CD4-positive, alpha-beta memory T cell (primary cell): ENCODE measurements around the gene RANBP10. TPM values are rescaled to one million over a fixed set of nuclear protein-coding genes. Genes with fewer than 3 reads are reported as not detected.
"Not testable (repeated sequence)": the region's sequence is repeated elsewhere in the genome, so short reads cannot be mapped to it uniquely, and the experiment has no call there.

Source experiments
- CTCF ChIA-PET: fragments of 350-600 bp; sonication (Branson Sonifier 250); formaldehyde crosslinking; loops from one replicate; lab custom pipeline; 2021; ENCODE audit warnings: inconsistent platforms; ENCODE audit not compliant: partially characterized antibody; lab: Charles Lee
- POLR2A ChIA-PET: fragments of 350-600 bp; sonication (Branson Sonifier 250); formaldehyde crosslinking; loops from one replicate; lab custom pipeline; 2021; ENCODE audit not compliant: partially characterized antibody; lab: Charles Lee
- DNase-seq, 5 donors: peaks; one replicate each; pipeline versions ENCODE4 v3.0.0 to v3.0.0-alpha.2; 2020 to 2022; ENCODE audit warnings: mixed read lengths in 1 of 5
- H3K27ac ChIP-seq: one replicate; pipeline ENCODE4 v1.7.0; 2013; ENCODE audit warnings: low read depth, low read length
- H3K27me3 ChIP-seq: 2 replicates; pipeline ENCODE4 v1.7.0; 2013; ENCODE audit warnings: mild to moderate bottlenecking, low read length, moderate library complexity; ENCODE audit not compliant: insufficient read depth
- H3K36me3 ChIP-seq: 2 replicates; pipeline ENCODE4 v1.7.0; 2013; ENCODE audit warnings: mild to moderate bottlenecking, low read length, moderate library complexity; ENCODE audit not compliant: insufficient read depth
- H3K4me1 ChIP-seq: 2 replicates; pipeline ENCODE4 v1.7.0; 2013; ENCODE audit warnings: mild to moderate bottlenecking, low read length, moderate library complexity; ENCODE audit not compliant: insufficient read depth
- H3K4me3 ChIP-seq, 2 donors: one replicate each; pipeline ENCODE4 v1.7.0; 2013; ENCODE audit warnings: low read length in 2 of 2, mild to moderate bottlenecking in 1 of 2
- H3K9me3 ChIP-seq, 2 donors: one replicate each; pipeline ENCODE4 v1.7.0; 2013; ENCODE audit warnings: low read length in 2 of 2, control low read depth in 1 of 2; ENCODE audit not compliant: control insufficient read depth in 1 of 2
- H3K27ac Mint-ChIP-seq, 7 donors: one replicate each; pipeline ENCODE4 v1.8.0; 2020 to 2021; ENCODE audit warnings: mixed read lengths in 7 of 7, mild to moderate bottlenecking in 6 of 7, inconsistent platforms in 3 of 7, moderate library complexity in 3 of 7
- H3K27me3 Mint-ChIP-seq, 2 donors: one replicate each; pipeline ENCODE4 v1.8.0; 2020 to 2021; ENCODE audit warnings: mixed read lengths in 2 of 2
- H3K36me3 Mint-ChIP-seq, 2 donors: one replicate each; pipeline ENCODE4 v1.8.0; 2020 to 2021; ENCODE audit warnings: mixed read lengths in 2 of 2, inconsistent platforms in 1 of 2, mild to moderate bottlenecking in 1 of 2
- H3K4me1 Mint-ChIP-seq, 4 donors: one replicate each; pipeline ENCODE4 v1.8.0; 2020 to 2021; ENCODE audit warnings: mixed read lengths in 4 of 4, mild to moderate bottlenecking in 1 of 4
- H3K4me3 Mint-ChIP-seq, 8 donors: one replicate each; pipeline ENCODE4 v1.8.0; 2020 to 2021; ENCODE audit warnings: mixed read lengths in 8 of 8, mild to moderate bottlenecking in 7 of 8, moderate library complexity in 6 of 8, inconsistent platforms in 3 of 8
- H3K9me3 Mint-ChIP-seq, 8 donors: one replicate each; pipeline ENCODE4 v1.8.0; 2020 to 2021; ENCODE audit warnings: mixed read lengths in 8 of 8, mild to moderate bottlenecking in 5 of 8, inconsistent platforms in 3 of 8, moderate library complexity in 1 of 8
- intact Hi-C: fragments of 100-400 bp; cut with micrococcal nuclease; formaldehyde crosslinking; loops from one replicate; pipeline ENCODE4 v1.15.1; 2023
- polyA plus RNA-seq, 2 donors: library from polyadenylated mRNA; unstranded; fragments of 300-500 nt; fragmentation: Illumina TruSeq; gene quantifications; one replicate each; pipeline ENCODE4 v1.2.3, GENCODE V29; 2021
- total RNA-seq, 2 experiments: library from RNA; stranded (reverse); gene quantifications; one replicate each; pipeline ENCODE4 v1.2.3, GENCODE V29; 2021

RANBP10 gene
- total and polyA plus RNA-seq, 4 experiments from 2014 or later = 7.1 to 27.8 (median 20.1) TPM

DNA sequence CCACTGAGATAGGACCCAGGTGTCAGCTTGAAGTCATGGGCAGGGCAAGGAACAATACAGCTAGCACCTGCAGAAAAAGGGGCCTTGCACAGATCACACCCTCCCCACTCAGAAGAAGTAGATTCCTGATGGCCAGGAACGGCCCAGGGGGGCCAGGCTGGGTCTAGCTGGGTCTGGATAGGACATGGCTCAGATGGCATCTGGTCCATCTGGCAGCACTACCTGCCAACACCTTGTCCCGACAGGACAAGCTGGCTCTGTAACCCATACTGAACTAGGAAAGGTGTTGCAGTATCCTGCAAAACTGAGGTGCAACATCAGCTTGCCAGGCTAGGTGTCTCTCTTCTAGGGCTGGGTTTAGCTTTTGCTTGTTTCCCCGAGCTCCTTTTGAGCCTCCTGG is 48.4 kb downstream of the RANBP10 start:
- POLR2A ChIA-PET = no interaction called here
- no peaks in the 10 kb centered on the region for H3K27me3 ChIP-seq

GRCh38 chr16:67752641-67753040 is 53.7 kb downstream of the RANBP10 start:
- no peaks in the 10 kb centered on the region for H3K36me3 ChIP-seq
- H3K27me3 Mint-ChIP-seq = no peaks in the 10 kb centered on the region
- no peak overlapping the region for H3K4me3 ChIP-seq
- DNase-seq = no peak
- no peaks in the 10 kb centered on the region for H3K27me3 ChIP-seq
- peaks cover 0 to 2% (median under 1%) of the 10 kb centered on the region in 4 donors for H3K4me1 Mint-ChIP-seq
- H3K27ac ChIP-seq = no peak overlapping the region
- POLR2A ChIA-PET = no interaction called here
- peak overlapping the region in 1 of 7 donors; percentile 29 for H3K27ac Mint-ChIP-seq
- H3K4me1 ChIP-seq = no peaks in the 10 kb centered on the region
- H3K4me3 Mint-ChIP-seq = no peak overlapping the region
- peaks cover 4 to 19% of the 10 kb centered on the region in 2 donors for H3K36me3 Mint-ChIP-seq
- no peaks in the 10 kb centered on the region for H3K9me3 Mint-ChIP-seq
- intact Hi-C loops = no loop called here
- CTCF ChIA-PET = no interaction called here
- H3K9me3 ChIP-seq = no peaks in the 10 kb centered on the region

More for the DNA sequence above, 48.4 kb downstream of the RANBP10 start:
- peaks cover 11% of the 10 kb centered on the region for H3K4me1 ChIP-seq
- no peaks in the 10 kb centered on the region for H3K9me3 Mint-ChIP-seq
- H3K27ac ChIP-seq = no peak overlapping the region
- no peak for DNase-seq
- peaks cover 17 to 21% (median 20%) of the 10 kb centered on the region in 4 donors for H3K4me1 Mint-ChIP-seq
- no peak overlapping the region for H3K4me3 Mint-ChIP-seq
- H3K4me3 ChIP-seq = no peak overlapping the region
- no peaks in the 10 kb centered on the region for H3K27me3 Mint-ChIP-seq
- H3K36me3 ChIP-seq = peaks cover 10% of the 10 kb centered on the region
- H3K9me3 ChIP-seq = no peaks in the 10 kb centered on the region
- peaks cover 13 to 35% of the 10 kb centered on the region in 2 donors for H3K36me3 Mint-ChIP-seq
- no peak overlapping the region for H3K27ac Mint-ChIP-seq
- intact Hi-C loops = no loop called here
- CTCF ChIA-PET = no interaction called here

- H3K36me3 Mint-ChIP-seq = peaks cover 4 to 21% of the 10 kb centered on the region in 2 donors
- POLR2A ChIA-PET, H3K36me3 ChIP-seq, H3K27me3 ChIP-seq, H3K4me3 ChIP-seq, H3K27me3 Mint-ChIP-seq, H3K4me3 Mint-ChIP-seq, H3K27ac Mint-ChIP-seq, H3K9me3 ChIP-seq, H3K27ac ChIP-seq, H3K4me1 Mint-ChIP-seq, H3K4me1 ChIP-seq, intact Hi-C loops, H3K9me3 Mint-ChIP-seq, DNase-seq: not testable (repeated sequence)
- CTCF ChIA-PET = interaction anchor here (0.8 to 1.4 kb wide), 3 partner anchors 29 to 79 kb away, joined by 3 to 4 read pairs (median 3); no protein-coding TSS in a partner anchor
Measured at GRCh38 chr16:67751331-67751730, 55.0 kb downstream of the RANBP10 start.

- Mint-ChIP-seq H3K27me3 (no peaks in the 10 kb centered on the region), H3K27ac (peak overlapping the region in 4 of 7 donors; percentile 31 to 86 (median 82)), H3K9me3 (no peaks in the 10 kb centered on the region), H3K36me3 (peaks cover 6 to 19% of the 10 kb centered on the region in 2 donors), H3K4me3 (no peak overlapping the region), H3K4me1 (peaks cover 0 to 3% (median 1%) of the 10 kb centered on the region in 4 donors)
- no peak overlapping the region for H3K27ac ChIP-seq
- ChIA-PET CTCF (interaction anchor here (0.6 kb wide), 1 partner anchor 1407 kb away, joined by 3 read pairs; no protein-coding TSS in a partner anchor), POLR2A (no interaction called here)
- H3K4me3 ChIP-seq = no peak overlapping the region
- H3K36me3 ChIP-seq = no peaks in the 10 kb centered on the region
- no peaks in the 10 kb centered on the region for H3K9me3 ChIP-seq
- DNase-seq = no peak
- no peaks in the 10 kb centered on the region for H3K4me1 ChIP-seq
- intact Hi-C loops = no loop called here
- H3K27me3 ChIP-seq = no peaks in the 10 kb centered on the region
Measured at GRCh38 chr16:67750466-67750865, 55.9 kb downstream of the RANBP10 start.

GRCh38 chr16:67749436-67750078 is 56.8 kb downstream of the RANBP10 start:
- Histone ChIP-seq H3K27ac (no peak overlapping the region), H3K4me3 (no peak overlapping the region), H3K36me3 (peaks cover under 1% of the 10 kb centered on the region), H3K4me1 (no peaks in the 10 kb centered on the region), H3K27me3 (no peaks in the 10 kb centered on the region), H3K9me3 (no peaks in the 10 kb centered on the region)
- DNase-seq = no peak
- no peak overlapping the region for H3K4me3 Mint-ChIP-seq
- H3K36me3 Mint-ChIP-seq = peaks cover 7 to 19% of the 10 kb centered on the region in 2 donors
- H3K27ac Mint-ChIP-seq = no peak overlapping the region
- no peaks in the 10 kb centered on the region for H3K9me3 Mint-ChIP-seq
- H3K27me3 Mint-ChIP-seq = no peaks in the 10 kb centered on the region
- ChIA-PET POLR2A (no interaction called here), CTCF (no interaction called here)
- H3K4me1 Mint-ChIP-seq = peaks cover 0 to 4% (median 1%) of the 10 kb centered on the region in 4 donors
- intact Hi-C loops = no loop called here

- Histone ChIP-seq H3K9me3 (no peaks in the 10 kb centered on the region), H3K4me3 (no peak overlapping the region), H3K4me1 (no peaks in the 10 kb centered on the region), H3K27ac (no peak overlapping the region), H3K27me3 (no peaks in the 10 kb centered on the region), H3K36me3 (peaks cover 8% of the 10 kb centered on the region)
- Mint-ChIP-seq H3K4me3 (no peak overlapping the region), H3K4me1 (peaks cover 0 to 5% (median 1%) of the 10 kb centered on the region in 4 donors), H3K36me3 (peaks cover 12 to 25% of the 10 kb centered on the region in 2 donors), H3K27me3 (no peaks in the 10 kb centered on the region), H3K27ac (peak overlapping the region in 3 of 7 donors; percentile 64 to 82 (median 79)), H3K9me3 (no peaks in the 10 kb centered on the region)
- ChIA-PET POLR2A (no interaction called here), CTCF (no interaction called here)
- no peak for DNase-seq
- intact Hi-C loops = no loop called here
Measured at GRCh38 chr16:67748834-67749233, 57.5 kb downstream of the RANBP10 start.

- H3K27ac Mint-ChIP-seq = peak overlapping the region in 1 of 7 donors; percentile 11
- no peak overlapping the region for H3K27ac ChIP-seq
- no peaks in the 10 kb centered on the region for H3K9me3 Mint-ChIP-seq
- peaks cover 0 to 5% (median 0%) of the 10 kb centered on the region in 4 donors for H3K4me1 Mint-ChIP-seq
- no peaks in the 10 kb centered on the region for H3K9me3 ChIP-seq
- H3K4me3 Mint-ChIP-seq = no peak overlapping the region
- H3K27me3 ChIP-seq = no peaks in the 10 kb centered on the region
- no peak for DNase-seq
- intact Hi-C loops = no loop called here
- ChIA-PET POLR2A (no interaction called here), CTCF (no interaction called here)
- no peaks in the 10 kb centered on the region for H3K4me1 ChIP-seq
- H3K27me3 Mint-ChIP-seq = no peaks in the 10 kb centered on the region
- peaks cover 14% of the 10 kb centered on the region for H3K36me3 ChIP-seq
- peaks cover 22 to 36% of the 10 kb centered on the region in 2 donors for H3K36me3 Mint-ChIP-seq
- no peak overlapping the region for H3K4me3 ChIP-seq
Measured at GRCh38 chr16:67746846-67747245, 59.5 kb downstream of the RANBP10 start.
